Kidney (tissue), 14 donors: ENCODE results near the gene BMS1. TPM values are rescaled to one million over a fixed set of nuclear protein-coding genes. Genes with fewer than 3 reads are reported as not detected.

ENCODE experiments used
- DNase-seq, 5 donors: peaks; one replicate each; pipeline ENCODE4 v3.0.0-alpha.2; 2013 to 2020
- FAIRE-seq: peaks from 2 replicates; lab custom pipeline; 2012; peaks lifted over from hg19 to GRCh38; lab: Jason Lieb, UNC
- H3K27ac ChIP-seq, 2 donors: one replicate each; pipeline ENCODE4 v1.7.0; 2013; ENCODE audit warnings: low read depth in 2 of 2, low read length in 2 of 2, inconsistent platforms in 1 of 2
- H3K27me3 ChIP-seq: one replicate; pipeline ENCODE4 v1.7.1; 2013; ENCODE audit warnings: low read length, inconsistent platforms; ENCODE audit not compliant: control insufficient read depth, insufficient read depth
- H3K36me3 ChIP-seq, 3 donors: one replicate each; pipeline versions ENCODE4 v1.7.0 to v1.7.1; 2013; ENCODE audit warnings: low read length in 3 of 3, control low read depth in 1 of 3, inconsistent platforms in 1 of 3; ENCODE audit not compliant: insufficient read depth in 3 of 3, control insufficient read depth in 2 of 3
- H3K4me1 ChIP-seq, 3 donors: one replicate each; pipeline versions ENCODE4 v1.7.0 to v1.7.1; 2013; ENCODE audit warnings: low read length in 3 of 3, inconsistent platforms in 1 of 3, low read depth in 1 of 3; ENCODE audit not compliant: control insufficient read depth in 2 of 3, insufficient read depth in 2 of 3
- H3K4me3 ChIP-seq, 3 donors: one replicate each; pipeline versions ENCODE4 v1.7.0 to v1.8.1; 2013; ENCODE audit warnings: low read length in 3 of 3, control low read depth in 1 of 3, inconsistent platforms in 1 of 3
- H3K9ac ChIP-seq, 3 donors: one replicate each; pipeline versions ENCODE4 v1.7.0 to v1.7.1; 2013; ENCODE audit warnings: low read length in 3 of 3, control low read depth in 1 of 3, inconsistent platforms in 1 of 3
- H3K9me3 ChIP-seq, 3 donors: one replicate each; pipeline versions ENCODE4 v1.7.0 to v1.7.1; 2013; ENCODE audit warnings: low read length in 3 of 3, control low read depth in 1 of 3, inconsistent platforms in 1 of 3; ENCODE audit not compliant: control insufficient read depth in 2 of 3, insufficient read depth in 1 of 3
- intact Hi-C: fragments of 100-400 bp; cut with DNase I; formaldehyde crosslinking; loops from one replicate; pipeline ENCODE4 v1.11.1; 2022
- polyA plus RNA-seq: library from polyadenylated mRNA; stranded (reverse); fragments of 350-450 nt; fragmentation: Illumina TruSeq; extraction: RNeasy Lipid Tissue Mini Kit (QIAGEN cat#74804); gene quantifications from one replicate; pipeline ENCODE4 v1.2.3, GENCODE V29; 2014; ENCODE audit warnings: low read depth, low replicate concordance; ENCODE audit not compliant: insufficient read depth
- total RNA-seq: library from RNA; stranded (reverse); fragmentation: NEBNext Ultra II Directional; extraction: Animal tissue kit (Norgen Biotek cat#: 25700); gene quantifications from one replicate; pipeline ENCODE4 v1.2.1, GENCODE V29; 2021
- TF ChIP-seq, protein P1 (sequence below): IDR thresholded peaks from 3 replicates; pipeline ENCODE4 v1.5.1; 2012; ENCODE audit warnings: mild to moderate bottlenecking, moderate library complexity, borderline replicate concordance; ENCODE audit not compliant: insufficient read depth; ENCODE audit errors: extremely low read depth
- donor health status: control.
- donor health status: control.
- donor health status: control.
- donor health status: control.
- donor health status: control.
- donor health status: DM: yes; HTN: yes; CAD: no.
- donor health status: Normal renal cell carcinoma (clear cell type).

Gene BMS1
- total and polyA plus RNA-seq, 2 donors from 2014 or later: 6.0 to 14.1 TPM

DNA sequence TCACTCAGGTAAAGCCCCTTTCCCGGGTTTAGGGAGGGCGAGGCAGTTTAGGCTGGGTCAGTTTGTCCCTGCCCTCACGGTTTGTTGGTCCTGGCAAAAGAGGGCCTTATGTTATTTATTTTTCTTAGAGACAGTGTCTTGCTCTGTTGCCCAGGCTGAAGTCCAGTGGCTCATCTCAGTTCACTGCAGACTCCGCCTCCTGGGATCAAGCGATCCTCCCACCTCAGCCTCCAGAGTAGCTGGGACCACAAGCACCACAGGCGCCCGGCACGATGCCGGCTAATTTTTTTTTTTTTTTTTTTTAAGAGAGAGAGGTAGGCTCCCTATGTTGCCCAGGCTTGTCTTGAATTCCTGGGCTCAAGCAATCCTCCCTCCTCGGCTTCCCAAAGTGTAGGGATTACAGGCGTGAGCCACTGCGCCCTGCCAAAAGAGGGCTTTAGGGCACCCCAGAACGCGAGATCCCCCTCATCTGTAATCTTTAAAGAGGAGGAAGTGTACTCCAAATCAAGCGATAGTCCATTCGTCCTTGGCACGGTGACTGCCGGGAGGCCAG is 626 bp upstream of the BMS1 start:
- Histone ChIP-seq H3K27me3 (no peaks in the 10 kb centered on the region), H3K9ac (peak overlapping the region; percentile 66 to 98 (median 83)), H3K36me3 (peaks cover 4 to 23% (median 8%) of the 10 kb centered on the region in 3 donors), H3K4me1 (peaks cover 0 to 10% (median 6%) of the 10 kb centered on the region in 3 donors), H3K9me3 (no peaks in the 10 kb centered on the region), H3K4me3 (peak overlapping the region; percentile 85 to 97 (median 89)), H3K27ac (peak overlapping the region; percentile 87 to 96)
- intact Hi-C loops: no loop called here
- peak in 2 of 5 donors; percentile 33 to 64 for DNase-seq
- FAIRE-seq: no peak
- TF ChIP-seq, protein P1, sequence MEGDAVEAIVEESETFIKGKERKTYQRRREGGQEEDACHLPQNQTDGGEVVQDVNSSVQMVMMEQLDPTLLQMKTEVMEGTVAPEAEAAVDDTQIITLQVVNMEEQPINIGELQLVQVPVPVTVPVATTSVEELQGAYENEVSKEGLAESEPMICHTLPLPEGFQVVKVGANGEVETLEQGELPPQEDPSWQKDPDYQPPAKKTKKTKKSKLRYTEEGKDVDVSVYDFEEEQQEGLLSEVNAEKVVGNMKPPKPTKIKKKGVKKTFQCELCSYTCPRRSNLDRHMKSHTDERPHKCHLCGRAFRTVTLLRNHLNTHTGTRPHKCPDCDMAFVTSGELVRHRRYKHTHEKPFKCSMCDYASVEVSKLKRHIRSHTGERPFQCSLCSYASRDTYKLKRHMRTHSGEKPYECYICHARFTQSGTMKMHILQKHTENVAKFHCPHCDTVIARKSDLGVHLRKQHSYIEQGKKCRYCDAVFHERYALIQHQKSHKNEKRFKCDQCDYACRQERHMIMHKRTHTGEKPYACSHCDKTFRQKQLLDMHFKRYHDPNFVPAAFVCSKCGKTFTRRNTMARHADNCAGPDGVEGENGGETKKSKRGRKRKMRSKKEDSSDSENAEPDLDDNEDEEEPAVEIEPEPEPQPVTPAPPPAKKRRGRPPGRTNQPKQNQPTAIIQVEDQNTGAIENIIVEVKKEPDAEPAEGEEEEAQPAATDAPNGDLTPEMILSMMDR: no peak

DNA sequence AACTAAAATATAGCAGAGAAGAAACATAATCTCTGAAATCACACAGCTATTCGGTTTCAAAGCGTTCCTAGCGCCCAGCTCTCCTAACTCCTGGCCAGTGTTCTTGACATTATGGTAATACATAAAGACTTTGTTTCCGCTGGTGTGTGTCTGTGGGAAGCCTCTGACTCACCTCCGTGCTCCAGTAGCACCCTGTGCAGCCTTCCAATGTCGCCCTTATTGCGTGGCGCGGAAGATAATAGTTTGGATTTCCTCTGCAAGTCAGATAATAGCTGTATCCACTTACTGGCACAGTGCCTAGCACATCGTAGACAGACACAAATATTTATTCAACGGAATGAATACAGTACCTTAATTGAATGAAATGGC is 570 bp downstream of the BMS1 start:
- H3K9me3 ChIP-seq: no peaks in the 10 kb centered on the region
- peak overlapping the region; percentile 83 to 98 (median 92) for H3K9ac ChIP-seq
- H3K4me1 ChIP-seq: peaks cover 0 to 10% (median 6%) of the 10 kb centered on the region in 3 donors
- no peaks in the 10 kb centered on the region for H3K27me3 ChIP-seq
- peaks cover 8 to 28% (median 10%) of the 10 kb centered on the region in 3 donors for H3K36me3 ChIP-seq
- FAIRE-seq: no peak
- intact Hi-C loops: no loop called here
- TF ChIP-seq, protein P1: no peak
- peak overlapping the region; percentile 85 to 97 (median 89) for H3K4me3 ChIP-seq
- H3K27ac ChIP-seq: peak overlapping the region; percentile 87 to 96
- peak in 2 of 5 donors; percentile 19 to 59 for DNase-seq

DNA sequence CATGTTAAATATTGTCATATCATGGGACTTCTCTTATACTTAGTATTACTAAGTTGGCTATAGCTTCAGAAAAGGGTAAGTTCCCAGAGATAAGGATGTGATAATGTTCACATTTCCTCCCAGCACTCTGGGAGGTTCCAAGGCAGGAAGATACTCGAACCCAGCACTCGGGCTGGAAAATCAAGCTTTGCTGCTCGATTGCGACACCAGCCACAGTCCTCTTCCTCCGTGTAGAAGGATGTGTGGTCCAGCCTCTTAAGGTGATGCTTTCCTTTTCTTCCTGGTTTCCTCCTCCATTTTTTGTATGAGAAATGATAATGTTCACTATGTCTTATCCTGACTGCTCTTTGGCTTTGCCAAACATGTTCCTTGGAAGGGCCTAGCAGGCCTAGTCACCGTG is 3.2 kb downstream of the BMS1 start:
- FAIRE-seq: no peak
- no peak overlapping the region for H3K9ac ChIP-seq
- H3K4me3 ChIP-seq: no peak overlapping the region
- peaks cover 8 to 46% (median 14%) of the 10 kb centered on the region in 3 donors for H3K36me3 ChIP-seq
- intact Hi-C loops: no loop called here
- no peaks in the 10 kb centered on the region for H3K9me3 ChIP-seq
- H3K4me1 ChIP-seq: peaks cover 0 to 10% (median 6%) of the 10 kb centered on the region in 3 donors
- no peaks in the 10 kb centered on the region for H3K27me3 ChIP-seq
- DNase-seq: peak in 1 of 5 donors; percentile 22
- TF ChIP-seq, protein P1: no peak
- no peak overlapping the region for H3K27ac ChIP-seq
